ENCODE results near the gene ZCCHC14.

- no peak for TF ChIP-seq CTCF (optimal IDR thresholded peaks at IDR 0.05 in 1 of 3, IDR thresholded peaks at IDR 0.05 in 1 of 3, conservative IDR thresholded peaks at IDR 0.05 in 1 of 3; ENCODE audit: extremely low read depth in 1 of 3, insufficient read depth in 2 of 3, low read length in 3 of 3)
- no peak for TF ChIP-seq EZH2 (IDR thresholded peaks at IDR 0.05; ENCODE audit: low read length)
Measured at GRCh38 chr16:87380403-87380802, 112.4 kb downstream of the ZCCHC14 start.

Measured in keratinocyte (primary cell).